ENCODE data around the gene AMACR.
"Not testable (repeated sequence)": the region's sequence is repeated elsewhere in the genome, so short reads cannot be mapped to it uniquely, and the experiment has no call there.

The AMACR gene

GRCh38 chr5:33964132-33964700 lies 43.6 kb downstream of the AMACR start:
- no peak for DNase-seq

- no peak for DNase-seq
These were observed 49.7 kb downstream of the AMACR start for GRCh38 chr5:33958176-33958575.

DNA sequence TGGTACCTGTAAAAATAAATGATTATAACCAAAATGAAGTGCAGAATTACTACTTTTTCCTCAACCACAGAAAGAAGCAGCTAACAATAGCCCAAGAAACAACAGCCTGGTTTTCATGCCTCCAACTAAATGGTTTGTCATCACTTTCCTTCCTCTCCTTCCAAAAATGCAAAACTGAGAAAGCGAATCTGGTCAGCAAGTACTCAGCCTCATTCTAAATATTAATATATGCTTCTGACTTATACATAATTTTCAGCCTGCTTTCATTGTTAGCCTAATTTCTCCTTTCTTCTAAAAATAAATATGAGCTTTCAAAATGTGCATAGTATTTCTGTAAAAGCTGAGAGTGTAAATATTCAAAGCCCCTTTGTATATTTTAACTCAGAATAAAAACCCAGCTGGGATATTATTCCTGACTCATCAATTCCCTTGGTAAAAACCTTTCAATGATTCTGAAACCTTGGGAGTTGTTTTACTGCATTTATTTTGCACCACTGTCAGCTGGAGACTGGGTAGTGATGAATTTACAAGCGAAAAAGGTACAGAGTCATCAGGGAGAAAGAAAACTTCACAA lies 50.2 kb downstream of the AMACR start:
- no peak for DNase-seq

DNA sequence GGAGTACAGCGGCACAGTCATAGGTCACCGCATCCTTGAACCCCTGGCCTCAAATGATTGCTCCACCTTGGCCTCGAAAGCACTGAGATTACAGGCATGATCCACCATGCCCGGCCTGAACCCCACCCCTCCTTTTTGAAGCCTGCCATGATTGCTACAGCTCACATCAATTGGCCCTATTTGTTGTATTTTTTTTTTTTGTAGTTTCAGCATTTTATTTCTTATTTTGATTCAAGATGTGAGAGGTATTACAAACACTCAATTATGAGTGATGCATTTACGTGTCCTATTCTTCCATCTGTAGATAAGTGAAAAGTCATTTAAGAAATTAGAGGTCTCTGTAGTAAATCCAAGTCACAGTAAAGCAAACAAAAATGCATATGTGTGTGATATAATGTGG lies 55.7 kb downstream of the AMACR start:
- DNase-seq: not testable (repeated sequence)

GRCh38 chr5:33944543-33945132 lies 63.2 kb downstream of the AMACR start:
- DNase-seq: no peak

DNA sequence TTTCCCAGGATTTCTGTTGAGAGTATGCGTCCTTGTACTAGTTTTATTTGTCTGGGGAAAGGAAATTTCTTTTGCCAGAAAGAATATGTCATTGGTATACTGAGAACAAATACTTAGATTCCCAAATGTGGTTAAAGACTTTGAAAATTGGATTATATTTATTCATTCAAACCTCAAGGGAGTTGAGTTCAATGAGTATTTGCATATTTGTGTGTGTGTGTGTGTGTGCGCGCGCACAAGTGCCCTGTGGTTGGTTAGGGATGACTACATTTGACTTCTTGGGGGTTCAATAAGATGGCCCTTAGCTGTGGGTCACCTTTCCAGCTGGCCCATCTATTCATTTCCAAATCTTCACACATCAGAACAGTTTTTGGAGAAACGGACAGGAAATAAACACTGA lies 66.8 kb downstream of the AMACR start:
- DNase-seq: no peak

GRCh38 chr5:33939556-33940262 lies 68.1 kb downstream of the AMACR start:
- no peak for DNase-seq

DNA sequence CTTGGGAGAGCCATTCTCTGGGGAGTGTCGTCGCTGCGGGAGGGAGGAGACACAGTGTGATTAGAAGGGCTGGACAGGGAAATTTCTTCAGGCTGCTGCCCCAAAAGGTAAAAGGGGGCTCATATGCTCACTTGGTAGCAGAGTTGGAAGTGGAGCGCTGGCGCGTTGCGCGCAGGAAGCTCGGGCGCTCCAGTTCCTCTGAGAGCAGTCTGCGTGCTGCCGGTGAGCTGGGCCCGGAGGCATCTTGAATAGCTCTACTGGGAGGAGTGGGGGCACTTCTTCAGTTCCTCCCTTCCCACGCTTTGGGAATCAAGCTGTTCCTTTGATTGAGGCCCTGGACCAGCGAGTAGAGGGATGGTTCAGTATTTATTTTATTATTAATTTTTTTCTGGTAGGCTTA lies 69.0 kb downstream of the AMACR start:
- no peak for DNase-seq

GRCh38 chr5:33938507-33938796 lies 69.4 kb downstream of the AMACR start:
- no peak for DNase-seq

- no peak for DNase-seq
These were observed 69.9 kb downstream of the AMACR start for GRCh38 chr5:33937707-33938506.

GRCh38 chr5:33937017-33937706 lies 70.7 kb downstream of the AMACR start:
- DNase-seq: no peak

DNA sequence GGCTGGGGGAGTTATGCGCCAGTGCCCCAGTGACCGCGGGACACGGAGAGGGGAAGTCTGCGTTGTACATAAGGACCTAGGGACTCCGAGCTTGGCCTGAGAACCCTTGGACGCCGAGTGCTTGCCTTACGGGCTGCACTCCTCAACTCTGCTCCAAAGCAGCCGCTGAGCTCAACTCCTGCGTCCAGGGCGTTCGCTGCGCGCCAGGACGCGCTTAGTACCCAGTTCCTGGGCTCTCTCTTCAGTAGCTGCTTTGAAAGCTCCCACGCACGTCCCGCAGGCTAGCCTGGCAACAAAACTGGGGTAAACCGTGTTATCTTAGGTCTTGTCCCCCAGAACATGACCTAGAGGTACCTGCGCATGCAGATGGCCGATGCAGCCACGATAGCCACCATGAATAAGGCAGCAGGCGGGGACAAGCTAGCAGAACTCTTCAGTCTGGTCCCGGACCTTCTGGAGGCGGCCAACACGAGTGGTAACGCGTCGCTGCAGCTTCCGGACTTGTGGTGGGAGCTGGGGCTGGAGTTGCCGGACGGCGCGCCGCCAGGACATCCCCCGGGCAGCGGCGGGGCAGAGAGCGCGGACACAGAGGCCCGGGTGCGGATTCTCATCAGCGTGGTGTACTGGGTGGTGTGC lies 71.4 kb downstream of the AMACR start, which contains the start of gene RXFP3:
Gene RXFP3, plus strand, starts transcription at position 6 of the 636 bp plus-strand sequence. Its CDS starts 355 bp downstream, at position 361.
- no peak for DNase-seq

Measured in NCI-H510A treated with DMSO at 0.1 percent for 48 hours (cell line).